ENCODE results near the gene DDX6.
"Not testable (repeated sequence)": the region's sequence is repeated elsewhere in the genome, so short reads cannot be mapped to it uniquely, and the experiment has no call there.

DDX6 gene

GRCh38 chr11:118791111-118791960, at the start of gene DDX6:
Gene DDX6, minus strand, starts transcription at chr11:118791164. Its CDS starts 4,913 bp downstream, at chr11:118786251.
- peak; percentile 91 for DNase-seq

GRCh38 chr11:118838905-118839553, 48.1 kb upstream of the DDX6 start:
- DNase-seq, result no peak

- DNase-seq, result no peak
Observed at GRCh38 chr11:118837868-118838267, 46.9 kb upstream of the DDX6 start.

- no peak for DNase-seq
Observed at GRCh38 chr11:118834427-118835028, 43.6 kb upstream of the DDX6 start.

GRCh38 chr11:118827118-118827517, 36.2 kb upstream of the DDX6 start:
- no peak for DNase-seq

GRCh38 chr11:118822936-118823510, 32.1 kb upstream of the DDX6 start:
- not testable (repeated sequence) for DNase-seq

GRCh38 chr11:118820412-118821357, 29.7 kb upstream of the DDX6 start:
- DNase-seq, result no peak

- DNase-seq, result not testable (repeated sequence)
Observed at GRCh38 chr11:118820025-118820379, 29.0 kb upstream of the DDX6 start.

GRCh38 chr11:118819334-118820024, 28.5 kb upstream of the DDX6 start:
- no peak for DNase-seq

- DNase-seq, result no peak
Observed at GRCh38 chr11:118818130-118818529, 27.2 kb upstream of the DDX6 start.

- no peak for DNase-seq
Observed at GRCh38 chr11:118813551-118813950, 22.6 kb upstream of the DDX6 start.

GRCh38 chr11:118812485-118812884, 21.5 kb upstream of the DDX6 start:
- DNase-seq, result no peak

GRCh38 chr11:118807800-118808778, 17.1 kb upstream of the DDX6 start:
- no peak for DNase-seq

GRCh38 chr11:118806400-118806799, 15.4 kb upstream of the DDX6 start:
- no peak for DNase-seq

- no peak for DNase-seq
Observed at GRCh38 chr11:118804094-118804493, 13.1 kb upstream of the DDX6 start.

GRCh38 chr11:118799372-118799771, 8.4 kb upstream of the DDX6 start:
- no peak for DNase-seq

- DNase-seq, result no peak
Observed at GRCh38 chr11:118797510-118797909, 6.5 kb upstream of the DDX6 start.

- peak; percentile 79 for DNase-seq
Observed at GRCh38 chr11:118792570-118793124, 1.7 kb upstream of the DDX6 start.

- DNase-seq, result peak; percentile 46
Observed at GRCh38 chr11:118791961-118792569, 1.1 kb upstream of the DDX6 start.

All from stimulated activated CD4-positive, alpha-beta T cell treated with anti-CD3 and anti-CD28 coated beads, Interleukin-1b, Interleukin-23, amount 100 ng/mL, for 48 hours (primary cell).